Ectodermal cell (in vitro differentiated cells): ENCODE data around the gene ZNG1B.
A peak's percentile ranks its signal among the peaks of the same experiment; 100 is the strongest.
"Not testable (repeated sequence)": the region's sequence is repeated elsewhere in the genome, so short reads cannot be mapped to it uniquely, and the experiment has no call there.

ENCODE experiments used
- H3K27ac ChIP-seq: 2 replicates; pipeline ENCODE4 v1.7.0; 2013; ENCODE audit warnings: mild to moderate bottlenecking, low read depth, low read length; ENCODE audit not compliant: insufficient read depth, poor library complexity, severe bottlenecking
- H3K27me3 ChIP-seq: 2 replicates; pipeline ENCODE4 v1.7.0; 2013; ENCODE audit warnings: mild to moderate bottlenecking, low read length; ENCODE audit not compliant: insufficient read depth, control insufficient read depth, poor library complexity, severe bottlenecking
- H3K36me3 ChIP-seq: one replicate; pipeline ENCODE4 v1.7.0; 2013; ENCODE audit warnings: low read length; ENCODE audit not compliant: control insufficient read depth, insufficient read depth
- H3K4me1 ChIP-seq: one replicate; pipeline ENCODE4 v1.7.0; 2013; ENCODE audit warnings: low read length; ENCODE audit not compliant: control insufficient read depth, insufficient read depth
- H3K4me3 ChIP-seq: 2 replicates; pipeline ENCODE4 v1.7.0; 2013; ENCODE audit warnings: low read depth, low read length, control low read depth; ENCODE audit not compliant: insufficient read depth
- H3K9me3 ChIP-seq: 2 replicates; pipeline ENCODE4 v1.7.0; 2013; ENCODE audit warnings: mild to moderate bottlenecking, low read length, moderate library complexity; ENCODE audit not compliant: control insufficient read depth
- WGBS, 2 experiments: methylation state at CpG; one replicate each; pipeline ENCODE4 v1.1.7; 2013; ENCODE audit warnings: missing lambda C conversion rate in 2 of 2; 5-methylcytosine and 5-hydroxymethylcytosine counted together

Gene ZNG1B

GRCh38 chr2:113527350-113528045 is 90.0 kb downstream of the ZNG1B start:
- H3K4me3 ChIP-seq: not testable (repeated sequence)

GRCh38 chr2:113528126-113528525 is 90.6 kb downstream of the ZNG1B start:
- H3K36me3 ChIP-seq, H3K4me1 ChIP-seq, H3K27me3 ChIP-seq, H3K9me3 ChIP-seq, H3K4me3 ChIP-seq, H3K27ac ChIP-seq: not testable (repeated sequence)
- WGBS, 2 experiments: 53 to 83% methylated on average over 3 to 4 of the region's 5 CpGs

More at GRCh38 chr2:113527350-113528045, 90.0 kb downstream of the ZNG1B start:
- not testable (repeated sequence) for H3K36me3 ChIP-seq, H3K27ac ChIP-seq, H3K9me3 ChIP-seq, H3K4me1 ChIP-seq, H3K27me3 ChIP-seq
- 30 to 40% methylated on average over 2 to 5 of the region's 12 CpGs for WGBS, 2 experiments

- WGBS, 2 experiments: 61 to 71% methylated on average over 3 of the region's 3 CpGs
- H3K4me3 ChIP-seq: not testable (repeated sequence)
Measured at GRCh38 chr2:113528904-113529303, 91.4 kb downstream of the ZNG1B start.

GRCh38 chr2:113532991-113533390 is 95.5 kb downstream of the ZNG1B start:
- WGBS, 2 experiments: no CpG with 5 or more reads among the region's 4 CpGs
- not testable (repeated sequence) for H3K27ac ChIP-seq, H3K4me3 ChIP-seq, H3K27me3 ChIP-seq, H3K9me3 ChIP-seq, H3K36me3 ChIP-seq, H3K4me1 ChIP-seq

More at GRCh38 chr2:113528904-113529303, 91.4 kb downstream of the ZNG1B start:
- not testable (repeated sequence) for H3K27ac ChIP-seq, H3K27me3 ChIP-seq, H3K36me3 ChIP-seq, H3K9me3 ChIP-seq, H3K4me1 ChIP-seq

- not testable (repeated sequence) for H3K4me1 ChIP-seq, H3K27ac ChIP-seq, H3K36me3 ChIP-seq, H3K9me3 ChIP-seq, H3K4me3 ChIP-seq
- H3K27me3 ChIP-seq: peaks cover 21% of the 10 kb centered on the region
- 80 to 96% methylated on average over 2 to 4 of the region's 6 CpGs for WGBS, 2 experiments
Measured at GRCh38 chr2:113536573-113536972, 99.1 kb downstream of the ZNG1B start.

- not testable (repeated sequence) for H3K27ac ChIP-seq, H3K4me3 ChIP-seq, H3K36me3 ChIP-seq, H3K4me1 ChIP-seq, H3K9me3 ChIP-seq
- no CpG with 5 or more reads among the region's 5 CpGs for WGBS, 2 experiments
- peaks cover 46% of the 10 kb centered on the region for H3K27me3 ChIP-seq
Measured at GRCh38 chr2:113540834-113541203, 103.3 kb downstream of the ZNG1B start.

- H3K4me1 ChIP-seq, H3K36me3 ChIP-seq, H3K27ac ChIP-seq, H3K9me3 ChIP-seq: not testable (repeated sequence)
- peak overlapping the region; percentile 26 for H3K4me3 ChIP-seq
- peaks cover 46% of the 10 kb centered on the region for H3K27me3 ChIP-seq
- 1% methylated on average over 65 to 70 of the region's 71 CpGs for WGBS, 2 experiments
Measured at GRCh38 chr2:113541204-113541975, 103.9 kb downstream of the ZNG1B start.

- not testable (repeated sequence) for H3K4me1 ChIP-seq, H3K9me3 ChIP-seq, H3K36me3 ChIP-seq, H3K27ac ChIP-seq
- peaks cover 46% of the 10 kb centered on the region for H3K27me3 ChIP-seq
- WGBS, 2 experiments: 0 to 1% methylated on average over 60 of the region's 64 CpGs
- H3K4me3 ChIP-seq: peak overlapping the region; percentile 26
Measured at GRCh38 chr2:113541976-113542485, 104.5 kb downstream of the ZNG1B start.

- H3K4me1 ChIP-seq, H3K27ac ChIP-seq, H3K4me3 ChIP-seq, H3K36me3 ChIP-seq, H3K9me3 ChIP-seq: not testable (repeated sequence)
- H3K27me3 ChIP-seq: peaks cover 46% of the 10 kb centered on the region
- WGBS, 2 experiments: no CpG with 5 or more reads among the region's 9 CpGs
Measured at GRCh38 chr2:113542529-113542928, 105.0 kb downstream of the ZNG1B start.
